ENCODE results near the gene GATA5.
"Not testable (repeated sequence)": the region's sequence is repeated elsewhere in the genome, so short reads cannot be mapped to it uniquely, and the experiment has no call there.

Gene GATA5

DNA sequence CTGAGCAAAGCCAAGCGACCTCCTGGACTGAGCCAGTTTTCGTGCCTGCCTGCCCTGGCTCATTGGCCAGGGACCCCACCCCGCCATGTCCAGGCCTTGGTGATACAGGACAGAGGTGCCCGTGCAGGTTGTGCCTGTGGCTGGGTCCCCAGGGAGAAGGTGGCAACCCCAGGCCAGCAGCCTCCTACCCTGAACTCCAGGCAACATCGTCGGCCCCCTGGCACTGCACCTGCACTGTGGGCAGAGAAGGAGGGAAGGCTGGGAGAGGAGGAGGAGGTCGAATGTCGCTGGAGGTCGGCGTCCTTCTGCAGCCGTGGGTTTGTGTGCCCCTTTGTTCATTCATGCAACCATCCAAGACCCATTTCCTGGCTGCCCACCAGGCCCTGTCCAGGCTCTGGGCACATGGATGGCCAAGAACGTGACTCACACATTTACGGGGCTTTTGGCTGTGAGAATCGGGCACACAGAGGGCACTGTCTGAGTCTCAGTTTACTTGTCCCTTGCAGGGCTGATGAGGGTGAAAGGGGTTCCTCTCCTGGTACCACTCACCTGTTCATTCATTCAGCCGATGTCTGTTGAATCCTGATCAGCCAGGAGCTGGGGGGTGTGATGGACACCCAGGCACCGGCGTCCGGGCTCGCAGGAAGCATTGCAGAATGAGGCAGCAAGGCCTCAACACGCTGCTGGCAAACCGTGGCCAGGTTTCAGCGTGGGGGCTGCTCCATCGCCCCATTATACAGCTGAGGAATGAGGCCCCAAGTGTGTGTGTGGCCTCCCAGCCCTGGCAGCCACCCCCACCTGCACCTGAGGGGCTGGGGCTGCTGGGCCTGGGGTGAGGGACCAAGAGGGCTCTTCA is 46.1 kb downstream of the GATA5 start:
- no peak for DNase-seq (ENCODE audit: low spot score)

DNA sequence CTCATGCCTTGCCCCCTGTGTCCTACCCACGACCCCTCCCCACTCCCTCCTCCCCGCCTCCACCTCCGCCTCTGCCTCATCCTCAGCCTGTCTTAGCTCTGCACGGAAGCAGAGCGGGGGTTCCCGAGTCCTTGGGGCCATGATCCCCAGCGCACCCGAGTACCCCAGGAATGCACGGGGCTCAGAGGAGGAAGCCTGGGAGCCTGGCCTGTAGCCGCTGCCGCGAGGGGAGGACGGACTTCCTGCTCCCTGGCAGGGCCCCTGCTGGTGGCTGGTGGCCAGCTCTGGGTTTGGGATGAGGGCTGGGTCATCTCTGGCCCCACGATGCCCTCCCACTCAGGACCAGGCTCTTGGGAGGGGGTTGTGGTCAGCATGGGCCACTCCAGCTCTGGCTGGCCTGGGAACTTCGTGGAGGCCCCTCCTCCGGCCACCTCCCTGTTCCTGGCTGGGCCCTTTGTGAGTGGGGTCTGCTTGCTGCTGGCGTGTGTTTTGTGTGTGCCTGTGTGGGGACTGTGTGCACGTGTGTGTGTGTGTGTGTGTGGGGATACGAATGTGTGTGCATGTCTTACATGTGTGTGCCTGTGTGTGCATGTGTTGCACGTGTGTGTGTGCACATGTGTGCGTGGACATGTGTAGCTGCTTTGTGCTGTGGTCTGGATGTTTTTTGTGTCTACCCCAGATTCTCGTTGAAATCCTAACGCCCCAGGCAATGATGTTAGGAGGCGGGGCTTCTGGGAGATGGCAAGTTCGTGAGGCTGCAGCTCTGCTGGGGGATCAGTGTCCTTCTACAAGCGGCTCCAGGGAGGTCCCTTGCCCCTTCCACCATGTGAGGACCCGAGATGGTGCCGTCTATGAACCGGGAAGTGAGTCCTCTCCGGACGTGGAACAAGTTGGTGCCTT is 47.1 kb downstream of the GATA5 start:
- no peak for DNase-seq (ENCODE audit: low spot score)

DNA sequence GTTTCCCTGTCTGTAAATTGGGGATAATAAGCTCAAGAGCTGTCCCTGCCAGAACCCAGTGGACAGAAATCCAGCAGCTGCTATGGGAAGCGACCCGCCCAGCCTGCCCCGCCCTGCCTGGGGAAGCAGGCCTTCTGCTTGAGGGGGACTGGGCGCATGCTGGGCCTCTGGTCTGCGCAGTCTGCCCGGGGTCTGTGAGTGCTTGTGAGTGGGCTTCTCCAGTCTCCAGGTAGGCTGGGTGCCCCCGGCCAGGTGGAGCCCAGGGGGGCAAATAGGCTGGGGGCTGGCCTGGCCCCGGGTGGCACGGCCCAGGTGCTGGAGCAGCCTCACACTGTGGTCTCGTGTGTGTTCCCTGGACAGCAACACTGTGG is 47.8 kb downstream of the GATA5 start:
- DNase-seq (ENCODE audit: low spot score), result no peak

DNA sequence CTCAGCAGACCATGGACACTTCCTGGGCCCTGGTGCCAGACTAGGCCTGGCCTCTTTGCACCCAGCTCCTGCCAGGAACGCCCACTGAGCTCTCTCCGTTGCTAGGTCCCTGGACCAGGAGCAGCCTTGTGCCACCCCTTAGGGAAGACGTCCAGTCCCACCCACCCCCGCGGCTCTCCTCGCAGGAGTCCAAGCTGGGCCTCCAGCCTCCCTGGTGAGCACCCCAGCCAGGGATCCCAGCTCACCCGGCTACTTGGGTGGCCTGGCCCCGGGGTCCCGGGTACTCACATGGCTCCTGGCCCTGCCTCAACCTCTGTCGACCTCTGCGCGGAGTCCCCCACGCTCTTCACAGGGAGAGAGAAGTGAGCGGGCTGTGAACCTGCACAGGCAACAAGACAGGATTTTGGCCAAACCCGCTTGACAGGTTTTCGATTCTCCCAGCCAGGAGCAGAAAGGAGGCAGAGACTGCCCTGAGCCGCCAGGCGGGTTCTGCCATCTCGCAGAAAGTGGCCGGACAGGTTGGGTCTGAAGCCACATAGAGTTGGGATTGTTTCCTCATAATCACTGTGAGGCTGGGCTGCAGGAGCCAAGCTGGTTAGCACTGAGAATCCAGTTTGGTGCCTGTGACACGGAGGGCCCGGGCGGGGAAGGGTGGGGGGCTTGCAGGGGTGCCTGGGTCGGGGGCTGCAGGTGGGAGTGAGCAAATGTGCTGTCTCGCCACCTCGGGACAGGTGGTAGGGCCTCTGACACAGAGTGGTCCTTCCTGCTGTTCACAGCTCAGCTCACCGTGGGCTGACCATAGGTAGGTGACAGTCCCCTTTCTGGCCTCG is 48.4 kb downstream of the GATA5 start, which contains the start of gene RBBP8NL:
RBBP8NL (minus strand) TSS at position 368 of the 830 bp plus-strand sequence. CDS start 7,892 bp downstream, outside the sequence.
- DNase-seq (ENCODE audit: low spot score), result no peak

DNA sequence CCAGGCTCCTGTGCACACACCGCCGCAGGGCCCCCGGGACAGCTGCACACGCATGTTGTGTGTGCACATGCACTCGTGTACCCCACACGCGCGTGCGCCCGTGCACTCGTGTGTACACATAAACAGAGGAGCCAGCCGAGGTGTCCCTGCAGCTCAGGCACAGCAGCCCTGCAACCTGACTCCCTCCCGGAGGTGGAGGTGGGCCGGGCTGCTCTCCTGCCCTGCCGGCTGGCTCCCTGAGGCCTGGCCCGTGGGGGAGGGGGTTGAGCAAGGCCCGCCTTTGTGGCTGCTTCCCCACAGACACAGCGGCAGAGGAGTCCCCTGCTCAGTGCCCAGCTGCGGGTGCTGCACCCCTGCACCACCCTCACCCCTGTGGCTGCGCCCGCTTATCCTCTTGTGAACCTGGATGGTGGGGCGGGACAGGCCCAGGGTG is 49.1 kb downstream of the GATA5 start:
- no peak for DNase-seq (ENCODE audit: low spot score)

DNA sequence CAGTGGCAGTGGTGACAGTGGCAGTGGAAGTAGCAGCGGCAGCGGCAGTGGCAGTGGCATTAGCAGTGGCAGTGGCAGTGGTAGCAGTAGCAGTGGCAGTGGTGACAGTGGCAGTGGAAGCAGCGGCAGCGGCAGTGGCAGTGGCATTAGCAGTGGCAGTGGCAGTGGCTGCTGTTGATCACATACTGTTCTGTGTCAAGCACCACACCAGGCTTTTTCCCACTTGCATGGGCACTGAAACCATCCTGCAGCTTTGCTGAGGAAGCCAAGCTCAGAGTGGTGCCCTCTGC is 49.8 kb downstream of the GATA5 start:
- not testable (repeated sequence) for DNase-seq (ENCODE audit: low spot score)

DNA sequence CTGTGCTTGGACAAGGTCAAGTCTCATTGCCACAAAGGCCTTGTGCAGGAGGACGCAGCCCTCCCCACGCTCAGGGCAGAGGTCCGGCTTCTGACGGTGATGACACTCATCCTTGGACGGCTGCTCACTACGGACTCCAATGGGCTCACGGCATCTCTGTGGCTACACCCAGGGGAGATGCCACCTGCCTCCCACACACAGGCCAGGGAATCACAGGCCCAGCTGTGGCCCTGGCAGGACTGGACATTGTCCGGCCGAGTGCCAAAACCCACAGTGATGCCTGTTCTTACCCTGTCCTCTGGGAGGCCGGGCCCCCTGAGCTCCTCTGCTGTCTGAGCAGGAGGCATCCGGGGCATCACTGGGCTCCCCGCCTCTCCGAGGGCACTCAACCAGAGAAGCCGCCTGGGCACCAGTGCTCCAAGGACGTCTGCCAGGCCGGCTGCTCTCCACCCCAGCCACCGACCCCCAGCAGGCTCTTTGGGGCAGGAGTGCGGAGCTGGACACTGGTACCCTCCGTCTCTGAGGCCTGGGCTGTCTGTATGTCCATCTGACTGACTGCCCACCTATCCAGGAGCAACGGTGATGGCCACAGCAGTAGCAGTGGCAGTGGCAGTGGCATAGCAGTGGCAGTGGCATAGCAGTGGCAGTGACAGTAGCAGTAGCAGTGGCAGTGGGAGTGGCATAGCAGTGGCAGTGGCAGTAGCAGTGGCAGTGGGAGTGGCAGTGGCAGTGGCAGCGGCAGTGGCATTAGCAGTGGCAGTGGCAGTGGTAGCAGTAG is 50.3 kb downstream of the GATA5 start:
- DNase-seq (ENCODE audit: low spot score), result no peak

DNA sequence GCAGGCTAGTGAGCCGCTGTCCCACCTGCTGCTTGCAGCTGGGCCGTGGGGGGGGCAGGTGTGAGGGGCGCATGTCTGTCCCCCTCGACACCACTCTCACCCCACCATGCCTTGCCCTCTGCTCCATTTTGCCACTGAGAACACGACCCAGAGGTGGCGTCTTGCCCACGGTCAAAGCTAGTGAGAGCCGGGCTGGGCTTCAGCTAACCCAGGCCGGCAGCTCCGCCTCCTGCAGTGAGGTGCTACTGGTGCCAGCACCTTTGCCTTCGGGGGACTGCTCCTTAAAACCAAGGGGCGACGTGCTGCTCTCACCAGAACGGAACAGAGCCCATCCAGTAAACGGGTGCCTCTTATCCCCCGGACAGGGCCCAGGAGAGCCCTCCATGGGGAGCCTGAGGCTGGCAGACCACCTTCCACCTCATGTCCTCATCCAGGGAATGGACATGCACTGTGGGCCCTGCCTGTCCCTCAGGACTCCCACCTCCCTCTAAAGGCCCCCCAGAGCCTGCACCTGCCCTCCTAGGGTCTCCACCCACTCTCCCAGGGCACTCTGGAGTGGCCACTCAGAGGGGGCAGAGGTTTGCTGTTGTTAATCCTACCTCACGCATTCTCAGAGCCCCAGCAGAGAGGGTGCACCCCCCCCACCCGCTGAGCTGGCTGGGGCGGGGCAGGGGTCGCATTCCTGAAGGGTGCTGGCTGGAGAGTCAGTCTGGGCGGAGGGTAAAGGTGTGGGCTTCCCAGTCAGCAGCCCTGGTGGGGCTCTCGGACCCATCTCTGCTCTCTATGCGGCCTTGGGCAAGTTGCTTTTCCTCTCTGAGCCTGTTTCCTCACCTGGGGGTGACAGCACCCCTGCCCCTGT is 51.3 kb downstream of the GATA5 start:
- no peak for DNase-seq (ENCODE audit: low spot score)

DNA sequence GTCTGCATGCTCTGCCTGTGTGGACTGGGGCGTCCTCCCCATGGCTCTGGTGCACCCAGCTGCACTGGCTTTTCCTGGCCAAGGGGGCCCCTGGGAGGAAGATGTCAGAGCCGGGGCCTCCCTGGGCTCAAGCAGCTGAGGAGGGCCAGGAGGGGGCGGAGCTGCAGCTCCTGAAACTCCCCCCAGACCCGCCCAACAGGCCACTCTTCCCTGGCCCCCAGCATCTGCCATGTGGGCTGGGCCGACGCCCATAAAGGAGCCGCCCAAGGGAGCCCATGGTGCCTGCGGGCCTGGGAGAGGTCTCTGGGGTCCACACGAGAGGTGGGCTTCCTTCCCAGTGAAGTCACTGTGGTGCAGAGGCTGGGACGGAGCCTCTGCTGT is 52.5 kb downstream of the GATA5 start:
- DNase-seq (ENCODE audit: low spot score), result no peak

DNA sequence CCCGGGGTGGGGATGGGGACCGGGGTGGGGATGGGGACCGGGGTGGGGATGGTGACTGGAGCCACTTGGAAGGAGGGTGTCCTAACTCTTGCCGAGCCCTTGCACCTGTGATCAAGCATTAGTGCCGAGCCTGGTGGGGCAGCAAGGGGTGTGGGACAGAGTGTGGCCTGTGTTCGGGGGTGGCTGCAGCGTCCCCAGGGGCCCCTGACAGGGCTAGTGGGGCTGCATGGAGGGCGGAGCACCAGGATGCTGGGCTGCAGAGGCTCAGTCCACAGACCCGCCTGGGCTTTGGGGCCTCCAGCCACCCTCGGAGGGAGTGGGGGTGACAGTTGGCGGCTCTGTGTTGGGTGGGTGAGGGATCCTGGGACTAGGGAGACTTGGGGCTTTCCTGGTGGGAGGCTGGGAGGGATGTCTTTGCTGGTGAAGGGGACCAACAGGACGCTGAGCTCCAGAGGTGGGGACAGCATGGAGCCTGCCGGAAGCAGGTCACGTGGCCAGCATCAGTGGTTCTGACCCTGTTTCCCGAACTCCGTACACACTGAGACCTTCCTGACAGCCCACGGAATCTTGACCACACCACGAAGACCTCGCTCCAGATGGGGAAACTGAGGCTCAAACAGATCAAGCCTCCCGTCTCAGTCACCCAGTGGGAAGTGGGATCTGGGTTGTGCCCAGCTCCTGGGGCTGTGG is 53.0 kb downstream of the GATA5 start:
- no peak for DNase-seq (ENCODE audit: low spot score)

DNA sequence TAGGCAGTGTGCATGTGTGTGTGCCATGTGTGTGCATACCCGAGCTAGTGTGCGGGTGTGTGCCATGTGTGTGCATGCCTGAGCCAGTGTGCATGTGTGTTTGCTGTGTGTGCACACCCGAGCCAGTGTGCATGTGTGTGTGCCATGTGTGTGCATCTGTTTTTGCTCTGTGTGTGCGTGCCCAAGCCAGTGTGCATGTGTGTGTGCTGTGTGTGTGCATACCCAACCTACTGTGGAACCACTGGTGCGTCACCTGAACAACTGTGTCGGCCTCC is 54.1 kb downstream of the GATA5 start:
- DNase-seq (ENCODE audit: low spot score), result no peak

DNA sequence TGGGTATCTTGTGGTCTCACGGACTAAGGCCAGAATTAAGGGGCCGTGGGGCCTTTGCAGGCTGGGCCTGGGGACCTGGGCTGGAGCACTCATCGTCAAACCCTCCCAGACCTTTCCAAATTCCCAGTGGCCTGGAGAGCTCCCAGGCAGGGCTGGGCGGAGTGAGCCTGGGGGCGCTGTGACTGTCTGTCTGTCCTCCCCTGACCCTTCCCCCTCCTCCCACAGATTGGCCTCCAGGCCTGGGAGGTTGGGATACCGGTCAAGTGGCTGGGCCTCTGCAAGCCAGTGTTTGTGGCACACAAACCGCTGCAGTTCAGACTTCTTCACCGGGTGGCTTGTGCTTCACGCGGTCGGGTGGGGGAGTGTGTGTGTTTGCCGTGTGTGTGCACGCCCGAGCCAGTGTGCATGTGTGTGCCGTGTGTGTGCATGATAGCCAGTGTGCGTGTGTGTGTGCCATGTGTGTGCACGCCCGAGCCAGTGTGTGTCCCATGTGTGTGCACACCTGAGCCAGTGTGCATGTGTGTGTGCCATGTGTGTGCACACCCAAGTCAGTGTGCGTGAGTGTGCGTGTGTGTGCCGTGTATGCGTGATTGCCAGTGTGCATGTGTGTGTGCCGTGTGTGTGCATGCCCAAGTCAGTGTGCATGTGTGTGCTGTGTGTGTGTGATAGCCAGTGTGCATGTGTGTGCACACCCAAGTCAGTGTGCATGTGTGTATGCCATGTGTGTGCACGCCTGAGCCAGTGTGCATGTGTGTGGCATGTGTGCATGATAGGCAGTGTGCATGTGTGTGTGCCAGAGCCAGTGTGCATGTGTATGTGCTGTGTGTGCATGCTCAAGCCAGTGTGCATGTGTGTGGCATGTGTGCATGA is 54.7 kb downstream of the GATA5 start:
- no peak for DNase-seq (ENCODE audit: low spot score)

DNA sequence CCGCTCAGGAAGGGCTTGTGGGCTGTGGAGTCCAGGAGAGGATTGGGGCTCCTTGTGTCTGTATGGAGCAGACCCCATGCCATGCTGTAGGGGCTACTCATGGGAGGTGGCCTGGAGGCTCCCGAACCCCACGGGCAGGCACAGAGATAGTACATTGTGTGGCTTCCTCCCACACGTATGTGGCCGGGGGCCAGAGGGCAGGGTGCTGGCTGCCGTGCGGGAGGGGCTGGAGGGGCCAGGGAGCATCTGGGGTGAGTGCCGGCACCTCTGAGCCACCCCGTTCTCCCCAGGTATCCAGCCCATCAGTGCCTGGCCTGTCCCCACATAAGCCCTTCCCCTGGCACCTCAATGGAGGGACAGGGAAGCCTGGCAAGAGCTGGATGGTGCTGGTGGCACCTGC is 56.0 kb downstream of the GATA5 start:
- DNase-seq (ENCODE audit: low spot score), result no peak

DNA sequence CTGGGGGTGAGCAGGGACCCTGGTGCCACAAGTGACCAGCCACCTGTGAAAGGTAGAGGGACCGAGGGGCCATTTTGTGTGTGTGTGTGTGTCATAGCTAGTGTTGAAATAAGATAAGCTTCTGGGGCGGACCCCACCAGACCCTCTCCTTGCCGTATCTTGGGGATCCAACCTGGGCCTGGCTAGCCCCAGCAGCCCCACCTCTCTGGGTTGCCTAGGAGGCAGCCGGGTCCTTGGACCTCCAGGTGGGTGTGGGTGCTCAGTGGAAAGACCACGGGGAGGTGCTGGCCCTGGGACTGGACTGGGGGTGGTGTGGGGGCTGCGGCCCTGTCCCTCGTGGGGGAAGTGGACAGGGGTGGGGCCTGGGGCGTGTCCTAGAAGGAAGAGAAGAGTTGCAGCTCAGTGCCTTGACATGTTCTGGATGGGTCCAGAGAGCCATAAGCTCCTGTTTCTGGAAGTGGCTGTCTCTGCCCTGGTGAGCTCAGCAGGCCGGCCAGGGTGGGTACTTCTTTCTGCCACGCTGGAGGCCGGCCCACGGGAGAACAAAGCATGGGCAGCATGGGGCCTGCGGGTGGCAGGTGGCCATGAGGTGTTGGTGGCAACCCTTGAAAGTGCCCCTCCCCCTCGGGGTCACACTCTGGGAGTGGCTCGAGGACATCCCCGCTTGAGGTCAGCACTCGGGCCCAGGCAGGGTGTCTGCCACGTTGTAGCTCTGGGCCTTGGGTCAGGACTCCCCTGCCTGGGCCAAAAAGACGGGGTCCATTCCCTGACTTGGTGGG is 56.9 kb downstream of the GATA5 start:
- no peak for DNase-seq (ENCODE audit: low spot score)

DNA sequence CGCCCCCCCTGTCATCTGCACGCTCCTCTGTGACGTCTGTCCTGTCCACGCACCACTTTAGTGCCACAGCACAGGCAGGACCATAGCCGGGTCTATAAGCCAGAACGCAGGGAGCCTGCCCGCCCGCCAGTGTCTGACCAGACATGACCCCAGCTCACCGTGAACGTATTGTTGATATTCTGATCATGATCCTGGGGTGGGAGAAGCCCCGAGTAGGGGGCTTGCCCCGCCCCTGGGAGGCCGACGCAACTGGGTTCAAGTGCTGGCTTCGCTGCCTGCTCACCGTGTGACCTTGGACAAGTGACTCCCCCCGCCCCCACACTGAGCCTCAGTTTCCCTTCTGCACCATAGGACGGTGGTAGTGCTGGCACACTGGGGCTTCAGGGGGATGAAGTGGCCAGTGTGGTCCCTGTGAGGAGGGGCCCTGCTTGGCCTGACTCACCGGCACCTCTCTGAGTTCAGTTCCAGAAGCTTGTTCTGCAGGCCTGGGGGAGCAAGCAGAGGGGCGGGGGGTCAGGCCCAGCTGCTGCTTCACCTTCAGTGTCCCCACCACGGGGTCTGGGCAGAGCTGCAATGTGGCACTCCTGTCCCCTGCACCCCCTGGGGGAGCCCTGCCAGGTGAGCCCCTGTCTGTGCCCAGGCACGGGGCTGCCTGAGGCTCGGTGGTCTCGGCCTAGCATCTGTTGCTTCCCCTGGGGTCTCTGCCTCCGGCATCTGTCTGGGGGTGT is 57.6 kb downstream of the GATA5 start:
- DNase-seq (ENCODE audit: low spot score), result no peak

DNA sequence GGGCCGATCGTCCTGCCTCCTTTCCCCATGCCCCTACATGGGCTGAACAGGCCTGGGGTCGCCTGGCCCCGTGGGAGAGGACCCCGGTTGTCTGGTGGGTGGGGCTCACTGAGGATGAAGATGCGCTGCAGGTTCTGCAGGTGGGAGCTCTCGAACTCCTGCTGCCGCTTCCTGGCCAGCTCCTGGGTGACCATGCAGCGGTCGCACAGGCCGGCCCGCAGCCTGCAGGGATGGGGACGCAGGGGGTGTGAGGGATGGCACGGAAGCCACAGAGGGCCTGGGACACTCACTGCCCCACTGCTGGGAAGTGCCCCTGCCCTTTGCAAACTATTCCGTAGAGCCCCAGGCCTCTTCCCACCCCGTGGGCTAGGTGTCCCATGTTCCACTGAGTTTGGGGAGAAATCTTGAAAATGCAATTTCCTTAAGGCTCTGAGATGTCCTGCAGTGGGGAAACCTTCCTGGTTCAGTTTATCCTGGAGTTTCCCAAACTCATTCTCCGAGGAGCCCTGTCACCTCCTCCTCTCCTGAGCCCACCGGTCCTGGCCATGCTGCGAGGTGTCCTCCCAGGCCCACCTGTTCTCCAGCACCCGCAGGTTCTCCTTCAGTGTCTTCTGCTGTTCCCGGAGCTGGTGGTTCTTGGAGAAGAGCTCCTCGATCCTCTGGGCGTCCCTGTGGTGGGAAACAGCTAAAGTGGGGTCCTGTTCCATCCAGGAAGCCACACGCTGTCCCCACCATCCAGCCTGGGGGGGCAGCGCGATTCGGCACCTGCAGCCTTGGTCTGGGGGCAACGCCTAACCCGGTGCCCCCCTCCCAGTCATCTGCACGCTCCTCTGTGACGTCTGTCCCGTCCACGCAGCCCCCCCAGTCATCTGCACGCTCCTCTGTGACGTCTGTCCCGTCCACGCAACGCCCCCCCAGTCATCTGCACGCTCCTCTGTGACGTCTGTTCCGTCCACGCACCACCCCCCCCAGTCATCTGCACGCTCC is 58.9 kb downstream of the GATA5 start:
- no peak for DNase-seq (ENCODE audit: low spot score)
